Pons (tissue), 1 donor: ENCODE data around the gene RRM2.

ENCODE experiments used
- DNase-seq: peaks from one replicate; pipeline ENCODE4 v3.0.0-alpha.2; 2016; ENCODE audit warnings: low spot score

The RRM2 gene

GRCh38 chr2:10172033-10172871, 49.7 kb downstream of the RRM2 start:
- DNase-seq: no peak

- no peak for DNase-seq
Measured at GRCh38 chr2:10173258-10174005, 50.9 kb downstream of the RRM2 start.

- no peak for DNase-seq
Measured at GRCh38 chr2:10174173-10174572, 51.6 kb downstream of the RRM2 start.

GRCh38 chr2:10175441-10175840, 52.9 kb downstream of the RRM2 start:
- DNase-seq: no peak

GRCh38 chr2:10178751-10179150, 56.2 kb downstream of the RRM2 start:
- no peak for DNase-seq

GRCh38 chr2:10179422-10179821, 56.9 kb downstream of the RRM2 start:
- DNase-seq: no peak

GRCh38 chr2:10180229-10180628, 57.7 kb downstream of the RRM2 start:
- no peak for DNase-seq
